ENCODE results near the gene RCN2. TPM values are rescaled to one million over a fixed set of nuclear protein-coding genes. Genes with fewer than 3 reads are reported as not detected.

RCN2 gene
- total and polyA plus RNA-seq, 2 of the 8 experiments (the other 6 are each of a cell fraction or from before 2014, with no cell fraction given) = 65.6 to 137 TPM

DNA sequence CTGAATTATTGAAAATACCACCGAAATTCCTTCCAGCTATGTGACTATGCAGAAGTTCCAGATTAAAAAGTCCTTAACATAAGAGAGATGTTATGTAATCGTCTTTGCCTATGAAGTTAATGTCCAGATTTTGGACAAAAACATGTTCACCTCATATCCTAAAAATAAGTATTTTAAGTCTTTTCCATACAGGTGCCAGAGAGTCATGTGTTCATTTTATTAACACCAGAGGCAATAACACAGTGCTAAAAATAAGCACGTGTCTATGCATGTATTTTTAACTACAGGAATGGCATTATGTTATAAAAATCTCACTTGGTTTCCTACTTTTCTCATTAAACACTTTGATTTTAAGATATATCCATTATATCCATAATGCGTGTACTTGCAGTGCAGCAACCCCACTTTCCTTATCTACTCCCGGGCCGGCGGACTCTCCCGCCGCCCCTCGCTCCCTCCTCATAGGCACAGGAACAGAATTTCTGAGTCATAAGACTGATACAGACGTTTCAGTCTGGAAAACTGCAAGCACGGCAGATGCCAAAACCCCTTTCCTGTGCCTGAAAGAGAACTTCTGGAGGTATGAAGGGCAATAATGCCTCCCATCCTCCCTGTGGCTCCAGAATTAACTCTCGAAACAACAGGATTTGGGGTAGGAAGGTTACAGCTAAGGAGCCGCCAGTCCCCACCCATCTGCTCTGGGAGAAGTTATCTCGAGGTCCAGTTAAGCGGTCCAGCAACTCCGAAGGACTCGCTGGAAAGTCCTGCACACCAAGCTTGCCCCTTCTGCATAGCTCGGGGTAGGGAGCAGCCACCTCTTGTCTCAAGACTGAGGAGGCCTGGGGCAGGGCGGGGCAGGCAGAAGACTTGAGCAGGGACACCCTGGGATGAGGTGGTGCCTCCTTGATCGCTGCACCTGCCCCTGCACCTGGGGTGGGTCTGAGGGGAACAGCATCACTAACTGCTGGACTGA is 41.1 kb downstream of the RCN2 start:
- no peak overlapping the region for H2BK120ac ChIP-seq (replicated peaks; ENCODE audit: low read depth, low read length)
- H4K8ac ChIP-seq (ENCODE audit: extremely low read depth, insufficient read depth, low read length) = no peak overlapping the region
- DNase-seq (ENCODE audit: low read depth in 1 of 2, low spot score in 2 of 2) (peak in 1 of 2 experiments; percentile 58), FAIRE-seq (no peak)
- no peak overlapping the region for H4K5ac ChIP-seq (ENCODE audit: insufficient read length, low read depth, low read length)
- H3K18ac ChIP-seq (ENCODE audit: extremely low read depth, low read length) = no peak overlapping the region
- no peaks in the 10 kb centered on the region for H3K79me2 ChIP-seq (ENCODE audit: control insufficient read depth in 1 of 2, insufficient read depth in 2 of 2, low read length in 2 of 2)
- H3K79me1 ChIP-seq (ENCODE audit: low read depth, low read length) = no peaks in the 10 kb centered on the region
- WGBS, 2 experiments (ENCODE audit: extremely low coverage in 1 of 2, insufficient coverage in 1 of 2, insufficient read length in 1 of 2, insufficient replicate concordance in 2 of 2, low coverage in 1 of 2, low lambda C conversion rate in 2 of 2, missing lambda C conversion rate in 1 of 2) = 80% methylated on average over 21 of the region's 21 CpGs; no CpG with 5 or more reads in 1 of the 2 experiments
- no peak overlapping the region for H3K56ac ChIP-seq (replicated peaks; ENCODE audit: insufficient read length, low read depth, low read length)
- H2BK20ac ChIP-seq (ENCODE audit: low read length) = no peak overlapping the region
- H3K27ac ChIP-seq (ENCODE audit: low read depth, low read length) = no peak overlapping the region
- ChIA-PET CTCF (ENCODE audit: partially characterized antibody) (interaction anchor here (0.6 to 5.7 kb wide), 31 partner anchors 9 to 756 kb away, joined by 3 to 43 read pairs (median 5); partner anchors contain the start of gene PSTPIP1), POLR2A (ENCODE audit: partially characterized antibody) (interaction anchor here (0.6 kb wide), 1 partner anchor 207 kb away, joined by 3 read pairs; no protein-coding TSS in a partner anchor)
- H3K9me3 ChIP-seq (ENCODE audit: insufficient read depth in 2 of 2, low read depth in 1 of 2, low read length in 1 of 2) = no peaks in the 10 kb centered on the region
- H2BK15ac ChIP-seq (ENCODE audit: low read length) = no peak overlapping the region
- H2BK12ac ChIP-seq (ENCODE audit: low read depth, low read length) = no peak overlapping the region
- H3K4me3 ChIP-seq (ENCODE audit: extremely low read depth in 1 of 4, insufficient read depth in 2 of 4, low read depth in 3 of 4, low read length in 4 of 4) = no peak overlapping the region
- no peak overlapping the region for H2AFZ ChIP-seq (ENCODE audit: low read length)
- H3K27me3 ChIP-seq (replicated peaks in 1 of 4; ENCODE audit: control insufficient read depth in 3 of 4, extremely low read depth in 1 of 4, insufficient read depth in 3 of 4, low read length in 3 of 4) = no peaks in the 10 kb centered on the region; a peak in 1 of 7 replicates
- H3K4me2 ChIP-seq (ENCODE audit: insufficient read depth in 1 of 2, low read depth in 2 of 2, low read length in 2 of 2) = no peak overlapping the region
- H3K23me2 ChIP-seq (ENCODE audit: low read depth, low read length) = no peaks in the 10 kb centered on the region
- H3K36me3 ChIP-seq (ENCODE audit: control insufficient read depth in 2 of 4, insufficient read depth in 4 of 4, low read length in 3 of 4) = no peaks in the 10 kb centered on the region
- no peak overlapping the region for H4K91ac ChIP-seq (replicated peaks; ENCODE audit: insufficient read length, low read length)
- no peak overlapping the region for H2AK5ac ChIP-seq (ENCODE audit: low read depth, low read length)
- no peak overlapping the region for H3K9ac ChIP-seq (replicated peaks in 1 of 4; ENCODE audit: extremely low read depth in 1 of 4, low read depth in 3 of 4, low read length in 3 of 4)
- peaks cover 0 to 2% of the 10 kb centered on the region in 2 experiments for H4K20me1 ChIP-seq (replicated peaks in 1 of 2; ENCODE audit: control insufficient read depth in 1 of 2, insufficient read depth in 2 of 2, low read length in 2 of 2)
- no peak overlapping the region for H3K14ac ChIP-seq (ENCODE audit: insufficient read length)
- H3K23ac ChIP-seq (ENCODE audit: insufficient read length) = no peak overlapping the region
- H3K4me1 ChIP-seq (replicated peaks in 1 of 4; ENCODE audit: control insufficient read depth in 3 of 4, insufficient read depth in 4 of 4, low read length in 3 of 4) = peaks cover 0 to 2% (median 0%) of the 10 kb centered on the region in 4 experiments; a peak in 3 of 7 replicates
- no peak overlapping the region for H3K4ac ChIP-seq (replicated peaks; ENCODE audit: insufficient read length, low read depth, low read length)
- H2BK5ac ChIP-seq (ENCODE audit: low read depth, low read length) = no peak overlapping the region
- TF ChIP-seq SAP30 (IDR thresholded peaks at IDR 0.05; ENCODE audit: insufficient read depth, insufficient replicate concordance, low read length) (no peak), ASH2L (IDR thresholded peaks at IDR 0.05; ENCODE audit: low read length) (no peak), TCF12 (IDR thresholded peaks at IDR 0.05; ENCODE audit: low read depth, low read length) (no peak), CHD2 (IDR thresholded peaks at IDR 0.05; ENCODE audit: low read length) (no peak), TAF7 (optimal IDR thresholded peaks at IDR 0.05; ENCODE audit: borderline replicate concordance, low read depth, low read length) (no peak), SP4 (IDR thresholded peaks at IDR 0.05; ENCODE audit: low read length) (no peak), POLR2A (IDR thresholded peaks at IDR 0.05; ENCODE audit: control extremely low read depth in 1 of 2, low read depth in 2 of 2, low read length in 2 of 2) (no peak), POLR2AphosphoS5 (IDR thresholded peaks at IDR 0.05; ENCODE audit: low read depth, low read length) (no peak), CBX5 (IDR thresholded peaks at IDR 0.05; ENCODE audit: low read depth, low read length) (no peak), TEAD4 (IDR thresholded peaks at IDR 0.05; ENCODE audit: low read depth, low read length) (no peak)
- TF ChIP-seq, protein P1, sequence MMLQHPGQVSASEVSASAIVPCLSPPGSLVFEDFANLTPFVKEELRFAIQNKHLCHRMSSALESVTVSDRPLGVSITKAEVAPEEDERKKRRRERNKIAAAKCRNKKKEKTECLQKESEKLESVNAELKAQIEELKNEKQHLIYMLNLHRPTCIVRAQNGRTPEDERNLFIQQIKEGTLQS (IDR thresholded peaks at IDR 0.05; ENCODE audit: insufficient read depth, low read depth, low read length) = no peak
- TF ChIP-seq, protein P2, sequence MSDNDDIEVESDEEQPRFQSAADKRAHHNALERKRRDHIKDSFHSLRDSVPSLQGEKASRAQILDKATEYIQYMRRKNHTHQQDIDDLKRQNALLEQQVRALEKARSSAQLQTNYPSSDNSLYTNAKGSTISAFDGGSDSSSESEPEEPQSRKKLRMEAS (IDR thresholded peaks at IDR 0.05) = no peak

Measured in H1 (cell line).